HG03520 (cell line): ENCODE data around the gene SLC16A12.

Source experiments
- ATAC-seq: cut with Tn5 transposase; IDR thresholded peaks from one replicate; pipeline ENCODE4 v1.9.1; 2021; ENCODE audit warnings: mild to moderate bottlenecking, moderate library complexity; ENCODE audit not compliant: unreplicated experiment

SLC16A12 gene, protein sequence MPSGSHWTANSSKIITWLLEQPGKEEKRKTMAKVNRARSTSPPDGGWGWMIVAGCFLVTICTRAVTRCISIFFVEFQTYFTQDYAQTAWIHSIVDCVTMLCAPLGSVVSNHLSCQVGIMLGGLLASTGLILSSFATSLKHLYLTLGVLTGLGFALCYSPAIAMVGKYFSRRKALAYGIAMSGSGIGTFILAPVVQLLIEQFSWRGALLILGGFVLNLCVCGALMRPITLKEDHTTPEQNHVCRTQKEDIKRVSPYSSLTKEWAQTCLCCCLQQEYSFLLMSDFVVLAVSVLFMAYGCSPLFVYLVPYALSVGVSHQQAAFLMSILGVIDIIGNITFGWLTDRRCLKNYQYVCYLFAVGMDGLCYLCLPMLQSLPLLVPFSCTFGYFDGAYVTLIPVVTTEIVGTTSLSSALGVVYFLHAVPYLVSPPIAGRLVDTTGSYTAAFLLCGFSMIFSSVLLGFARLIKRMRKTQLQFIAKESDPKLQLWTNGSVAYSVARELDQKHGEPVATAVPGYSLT

DNA sequence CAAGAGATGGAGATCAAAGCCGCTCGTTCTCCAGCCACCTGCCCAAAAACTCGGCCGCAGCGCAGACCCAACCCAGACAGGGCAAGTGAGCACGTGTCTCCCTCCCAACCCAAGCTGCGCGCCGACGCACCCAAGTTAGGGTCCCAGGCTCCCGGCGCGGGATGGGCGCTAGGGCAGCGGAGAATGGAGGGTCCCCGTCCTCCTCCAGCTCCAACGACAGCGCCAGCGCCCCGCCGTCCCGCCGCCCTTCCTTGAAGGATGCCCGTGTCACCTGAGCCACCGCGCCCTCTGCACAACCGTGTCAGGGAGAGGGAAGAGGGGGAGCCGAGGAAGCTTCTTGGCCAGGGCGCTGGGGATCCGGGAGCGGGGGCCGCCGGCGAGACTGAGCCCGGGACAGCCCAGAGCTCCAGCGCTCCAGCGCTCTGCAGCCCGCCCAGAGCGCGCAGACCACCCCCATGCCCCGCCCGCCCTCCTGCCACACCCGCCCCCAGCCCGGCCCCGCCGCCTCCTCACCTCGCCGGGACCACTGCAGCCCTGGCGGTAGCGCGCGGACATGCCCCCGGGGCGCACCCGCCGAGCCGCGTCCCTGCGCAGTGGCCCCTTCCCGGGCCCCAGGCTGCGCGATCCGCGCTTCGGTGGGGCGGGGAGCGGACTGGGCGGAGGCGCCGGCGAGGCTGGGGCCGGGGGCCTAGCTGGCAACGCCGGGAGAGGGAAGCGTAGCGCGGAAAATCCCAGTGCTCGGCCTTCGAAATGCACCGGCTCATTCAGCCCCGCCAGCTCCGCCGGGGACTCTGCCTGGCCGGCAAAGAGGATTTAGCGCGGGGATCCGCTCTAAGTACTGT is at the start of gene SLC16A12:
Gene SLC16A12, minus strand, starts transcription at position 424 of the 842 bp plus-strand sequence. CDS start 73,016 bp downstream, outside the sequence.
- ATAC-seq = no peak

DNA sequence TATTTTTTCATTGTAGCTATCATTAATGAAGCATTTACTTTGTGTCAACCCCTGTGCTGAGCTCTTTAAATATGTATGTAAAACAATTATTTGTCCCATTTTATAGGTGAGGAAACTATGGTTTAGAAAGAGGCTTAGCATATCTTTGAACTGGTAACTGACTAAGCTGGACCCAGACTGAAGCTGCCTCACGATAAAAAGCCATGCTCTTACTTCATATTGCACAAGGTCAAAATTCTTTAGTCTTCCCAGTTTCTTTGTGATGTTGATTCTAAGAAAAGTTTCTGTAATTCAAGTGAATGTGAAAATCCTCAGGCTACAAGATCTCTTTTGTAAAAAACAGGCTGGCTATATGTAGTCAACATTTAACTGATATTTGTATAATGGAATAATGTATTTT is 46.6 kb upstream of the SLC16A12 start:
- ATAC-seq = no peak

DNA sequence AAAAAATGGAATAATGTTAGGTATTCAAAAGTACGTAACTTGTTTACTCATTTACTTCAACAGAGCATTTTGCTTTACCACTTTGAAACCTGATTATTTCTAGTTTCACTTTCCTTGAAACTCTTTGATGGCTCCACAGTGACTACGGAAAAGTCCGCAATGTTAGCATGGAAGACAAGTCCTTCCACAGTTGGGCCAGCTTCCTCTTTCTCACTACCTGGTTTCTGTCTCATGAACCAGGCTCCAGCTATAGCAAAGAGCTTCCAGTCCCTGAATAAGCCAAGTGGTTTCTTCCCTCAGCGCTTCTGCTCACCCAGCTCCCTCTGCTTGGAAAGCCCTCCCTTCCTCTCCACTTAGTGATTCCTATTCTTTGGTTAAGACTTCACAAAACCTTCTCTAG is 44.8 kb upstream of the SLC16A12 start:
- ATAC-seq = no peak

DNA sequence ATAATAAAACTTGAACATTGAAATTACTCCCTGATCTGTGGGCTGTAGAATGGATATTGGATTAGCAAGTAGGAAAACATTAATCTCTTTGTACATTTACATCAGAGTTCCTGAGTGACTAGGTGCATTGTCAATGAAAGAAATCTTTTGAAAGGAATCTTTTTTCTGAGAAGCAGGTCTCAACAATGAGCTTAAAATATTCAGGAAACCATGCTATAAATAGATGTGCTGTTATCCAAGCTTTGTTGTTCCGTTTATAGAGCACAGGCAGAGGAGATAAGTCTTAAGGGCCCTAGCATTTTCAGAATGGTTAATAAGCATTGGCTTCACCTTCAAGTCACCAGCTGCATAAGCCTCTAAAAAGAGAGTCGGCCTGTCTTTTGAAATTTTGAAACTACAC is 41.3 kb upstream of the SLC16A12 start:
- ATAC-seq = no peak

DNA sequence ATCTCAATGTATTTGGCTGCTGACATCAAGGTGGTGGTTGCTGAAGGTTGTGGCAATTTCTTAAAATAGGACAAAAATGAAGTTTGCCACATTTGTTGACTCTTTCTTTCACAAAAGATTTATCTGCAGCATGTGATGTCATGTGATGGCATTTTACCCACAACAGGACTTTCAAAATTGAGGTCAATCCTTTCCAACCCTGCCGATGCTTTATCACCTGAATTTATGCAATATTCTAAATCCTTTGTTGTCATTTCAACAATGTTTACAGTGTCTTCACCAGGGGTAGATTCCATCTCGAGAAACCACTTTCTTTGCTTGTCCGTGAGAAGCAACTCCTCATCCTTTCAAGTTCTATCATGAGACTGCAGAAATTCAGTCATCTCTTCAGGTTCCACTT is 40.6 kb upstream of the SLC16A12 start:
- ATAC-seq = no peak

DNA sequence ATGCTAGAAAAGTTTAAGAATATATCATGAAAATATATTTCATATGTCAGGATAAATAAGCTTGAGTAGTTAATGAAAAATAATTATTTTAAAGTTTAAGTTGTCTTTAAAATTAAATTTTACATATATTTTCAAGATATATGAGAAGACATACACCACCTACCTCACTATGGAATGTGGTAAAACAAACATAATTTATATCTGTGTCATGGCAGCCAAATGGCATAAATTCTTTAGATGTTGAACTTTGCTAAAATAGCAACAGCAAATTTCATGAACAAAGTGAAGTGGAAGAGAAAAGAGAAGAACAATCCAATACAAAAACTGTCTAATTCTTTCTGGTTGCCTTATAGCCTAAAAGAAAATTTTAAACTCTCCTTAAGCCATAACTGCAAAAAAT is 39.6 kb upstream of the SLC16A12 start:
- no peak for ATAC-seq

DNA sequence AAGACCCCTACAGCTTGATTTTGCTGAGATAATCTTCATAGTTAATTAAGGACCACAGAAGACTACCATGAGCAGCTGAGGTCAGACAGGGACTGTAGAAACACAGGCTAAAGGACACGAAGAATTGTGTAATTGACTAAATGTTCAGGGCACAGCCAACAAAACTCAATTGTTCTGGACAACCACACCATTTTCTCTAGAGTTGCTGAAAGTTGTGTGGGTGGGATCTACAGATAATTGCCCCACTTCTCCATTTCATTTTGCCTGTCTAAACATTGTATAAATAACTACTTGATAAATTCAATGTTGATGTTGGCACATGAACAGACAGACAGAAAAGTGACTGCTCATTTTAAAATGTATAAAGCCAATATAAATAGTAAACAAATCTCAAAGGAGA is 39.0 kb upstream of the SLC16A12 start:
- no peak for ATAC-seq

DNA sequence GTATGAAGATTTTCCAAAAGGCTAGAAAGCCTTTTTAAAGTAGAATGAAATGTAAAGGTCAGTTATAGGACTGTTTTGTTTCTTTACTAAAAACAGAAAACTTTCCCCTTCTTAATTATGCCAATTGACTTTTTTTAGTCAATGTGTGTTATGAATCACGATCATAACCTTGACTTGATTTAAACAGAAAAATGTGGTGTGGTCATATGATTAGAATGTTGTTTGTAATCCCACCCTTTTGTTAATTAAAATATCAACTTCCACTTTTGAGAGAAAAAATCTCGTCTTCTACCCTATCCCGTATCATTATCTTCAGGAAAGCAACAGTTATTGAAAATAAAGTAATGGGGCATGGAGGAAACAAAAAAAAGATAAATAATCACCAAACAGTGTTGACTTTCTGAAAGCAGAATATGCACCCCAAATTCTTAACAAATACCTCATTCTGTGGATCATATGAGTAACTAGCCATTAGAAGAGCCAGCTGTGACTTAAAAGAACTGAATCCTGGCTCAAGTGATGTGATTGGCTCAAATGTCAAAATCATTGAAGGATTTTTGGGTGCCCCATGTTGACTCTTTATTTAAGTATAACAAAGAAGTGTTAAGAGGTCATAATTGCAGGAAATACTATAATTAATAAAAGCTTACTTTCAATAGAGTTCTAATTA is 32.3 kb upstream of the SLC16A12 start:
- ATAC-seq = no peak

DNA sequence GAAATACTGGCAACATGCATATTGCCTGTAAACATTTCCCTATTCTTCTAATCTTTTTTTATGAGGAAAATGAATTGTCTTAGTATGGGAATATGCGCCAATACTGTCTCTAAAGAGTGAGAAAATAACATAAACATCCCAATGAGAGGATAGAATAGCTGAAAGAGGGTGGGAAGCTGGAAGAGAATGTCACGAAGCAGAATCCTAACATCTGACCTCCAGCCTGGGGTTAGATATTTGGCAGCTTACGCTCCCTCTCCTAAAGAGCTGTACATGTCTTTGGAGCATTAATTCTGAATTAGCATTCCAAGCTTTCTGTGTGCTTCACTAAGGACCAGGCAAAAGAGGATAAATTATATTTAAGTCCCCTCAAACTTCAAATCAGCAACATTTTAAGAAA is 31.6 kb upstream of the SLC16A12 start:
- ATAC-seq = no peak

DNA sequence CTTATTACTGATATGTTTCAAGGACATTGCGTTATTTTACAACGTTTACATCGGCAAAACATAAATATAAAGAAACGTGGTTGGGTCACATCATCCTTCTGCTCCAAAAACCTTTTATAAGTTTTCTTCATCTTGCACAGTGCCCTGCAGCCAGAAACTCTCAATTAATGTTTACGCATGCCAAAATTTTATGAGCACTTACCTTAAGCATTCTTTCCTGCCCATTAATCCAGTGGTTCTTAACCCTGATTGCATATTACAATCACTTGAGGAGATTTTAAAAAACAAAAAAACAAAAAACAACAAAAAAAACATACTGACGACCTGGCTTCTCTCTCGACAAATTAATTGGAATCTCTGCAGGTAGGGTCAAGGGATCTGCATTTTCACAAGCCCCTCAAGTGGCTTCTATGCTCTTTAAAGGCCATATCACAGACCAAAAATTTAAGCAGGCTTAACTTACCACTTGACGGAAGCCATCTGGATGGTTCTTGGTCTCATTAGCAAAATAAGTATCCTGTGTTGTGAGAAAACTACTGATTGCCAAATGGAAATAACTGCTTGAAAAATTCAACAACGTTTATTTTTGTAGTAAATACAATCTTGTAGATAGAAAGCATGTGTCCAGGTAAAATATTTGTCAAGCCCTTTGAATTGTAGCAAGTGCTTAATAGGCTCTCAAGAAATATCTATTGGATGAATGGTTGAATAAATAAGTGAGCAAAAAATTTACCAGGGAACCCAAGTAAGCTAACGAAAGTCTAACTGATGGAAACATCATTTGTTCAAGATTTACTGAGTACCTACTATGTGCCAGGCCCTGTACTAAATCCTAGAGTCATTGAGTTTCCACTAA is 30.9 kb upstream of the SLC16A12 start:
- ATAC-seq = no peak

DNA sequence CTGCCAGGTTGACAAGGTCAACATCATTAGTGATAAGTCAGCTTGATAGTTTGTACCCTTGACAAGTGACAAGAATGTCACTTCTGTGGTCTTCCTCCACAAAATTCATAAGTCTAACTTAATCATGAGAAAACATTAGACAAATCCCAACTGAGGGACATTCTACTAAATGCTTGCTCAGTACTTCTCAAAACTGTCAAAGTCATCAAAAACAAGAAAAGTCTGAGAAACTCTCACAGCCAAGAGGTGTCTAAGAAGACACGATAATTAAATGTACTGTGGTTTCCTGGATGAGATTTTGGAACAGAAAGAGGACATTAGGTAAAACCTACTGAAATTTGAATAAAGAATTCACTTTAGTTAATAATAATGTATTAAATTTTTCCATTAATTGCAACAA is 29.8 kb upstream of the SLC16A12 start:
- ATAC-seq = no peak

DNA sequence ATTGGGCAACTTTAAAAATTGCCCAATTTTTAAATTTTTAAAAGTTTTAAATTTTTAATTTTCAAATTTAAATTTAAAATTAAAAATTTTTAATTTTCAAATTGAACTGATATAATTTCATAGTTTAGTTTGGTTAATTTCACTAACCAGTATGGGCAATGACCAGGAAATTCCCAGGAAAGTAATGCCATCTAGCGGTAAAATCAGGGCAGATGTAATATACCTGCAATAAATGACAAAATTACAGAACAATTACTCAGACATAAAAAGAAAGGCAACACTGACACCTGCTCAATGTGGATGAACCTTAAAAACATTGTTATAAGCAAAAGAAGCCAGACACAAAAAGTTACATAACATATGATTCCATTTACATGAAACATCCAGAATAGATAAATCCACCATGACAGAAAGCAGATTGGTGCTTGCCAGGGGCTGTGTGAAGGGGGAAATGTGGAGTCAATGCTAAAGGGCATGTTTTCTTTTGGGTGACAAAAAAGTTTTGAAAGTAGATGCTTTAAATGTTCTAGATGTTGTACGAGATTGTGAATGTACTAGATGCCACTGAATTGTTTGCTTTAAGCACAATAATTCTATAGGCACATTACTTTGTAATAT is 28.6 kb upstream of the SLC16A12 start:
- no peak for ATAC-seq

DNA sequence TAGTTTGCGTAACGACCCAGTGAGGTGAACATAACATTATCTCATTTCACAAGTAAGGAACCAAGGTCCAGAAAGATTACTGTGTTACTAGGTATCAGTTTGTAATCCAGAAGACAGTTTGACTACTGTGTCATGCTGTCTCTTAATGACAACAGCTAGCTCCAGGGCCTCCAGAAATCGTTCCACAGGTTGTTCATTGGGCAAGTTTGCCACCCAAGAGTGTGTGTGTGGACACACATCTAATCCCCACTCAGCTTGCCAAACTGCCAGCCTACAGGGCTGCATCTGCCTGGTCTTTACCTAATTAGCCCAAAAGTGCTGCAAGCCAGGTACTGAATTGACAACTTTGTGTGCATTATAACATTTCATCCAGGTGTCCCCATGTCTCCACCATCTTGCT is 27.9 kb upstream of the SLC16A12 start:
- ATAC-seq = no peak

DNA sequence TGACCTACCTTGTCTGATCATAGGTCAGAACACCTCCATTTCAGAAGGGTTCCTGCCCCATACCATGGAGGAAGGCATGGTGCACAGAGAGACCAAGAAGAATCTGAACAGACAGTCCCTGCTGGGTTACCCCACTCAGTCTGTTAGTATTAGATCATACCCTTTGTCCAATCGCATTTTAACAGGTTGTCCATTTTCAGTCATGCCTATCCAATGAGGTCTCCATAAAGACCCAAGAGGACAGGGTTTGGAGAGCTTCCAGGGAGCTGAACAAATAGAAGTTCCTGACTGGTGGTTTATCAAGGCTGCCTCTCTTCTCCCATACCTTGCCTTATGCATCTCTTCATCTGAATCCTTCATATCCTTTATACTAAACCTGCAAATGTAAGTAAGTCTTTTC is 21.2 kb upstream of the SLC16A12 start:
- ATAC-seq = no peak

DNA sequence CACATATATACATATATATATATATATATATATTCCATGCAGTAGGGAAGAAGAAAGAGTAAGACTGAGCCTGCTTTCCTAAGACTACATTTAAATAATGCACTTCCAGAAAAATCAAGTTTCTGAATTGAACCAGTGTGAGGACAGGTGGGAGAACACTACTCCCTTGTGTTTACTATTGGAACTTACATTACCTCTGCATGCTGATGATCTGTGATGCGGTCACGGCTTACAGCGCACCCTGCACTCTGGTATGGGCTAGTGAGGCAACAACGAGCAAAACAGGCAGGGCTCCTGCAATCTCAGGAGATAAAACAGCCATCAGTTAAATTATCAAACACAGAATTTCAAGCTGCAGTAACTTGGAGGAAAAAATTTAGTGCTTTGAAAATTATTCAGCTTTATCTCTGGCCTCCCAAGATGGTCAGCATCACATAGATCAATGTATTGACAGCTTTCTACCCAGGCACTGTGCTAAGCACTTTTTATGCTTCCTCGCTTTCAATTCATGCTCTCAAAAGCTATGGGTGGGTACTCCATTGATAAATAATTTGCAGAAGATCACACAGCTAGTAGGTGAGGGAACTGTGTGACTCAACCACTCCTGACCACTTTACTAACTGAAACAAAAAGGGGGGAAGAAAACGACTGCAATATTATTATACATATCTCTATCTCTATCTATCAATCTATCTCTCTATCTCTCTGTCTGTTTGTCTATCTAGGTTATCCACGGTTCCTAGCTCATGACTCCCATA is 20.5 kb upstream of the SLC16A12 start:
- ATAC-seq = no peak

DNA sequence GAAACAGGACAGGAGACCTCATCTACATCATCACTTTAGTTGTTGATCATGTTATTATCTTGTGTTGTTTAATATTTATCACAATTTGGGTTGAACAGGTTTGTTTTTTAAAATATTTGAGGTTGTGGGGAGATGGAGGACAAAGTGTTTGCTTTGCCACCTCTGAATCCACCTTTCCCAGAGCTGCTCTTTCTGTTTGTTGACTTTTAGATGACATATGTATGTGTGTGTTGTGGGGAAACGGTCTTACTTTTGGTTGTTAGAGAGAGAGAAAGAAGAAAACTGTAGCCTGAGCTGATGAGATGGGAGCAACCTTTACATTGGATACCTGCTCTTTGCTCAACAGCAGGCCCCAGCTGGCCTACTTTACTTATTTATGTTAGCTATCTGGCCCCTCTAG is 19.0 kb upstream of the SLC16A12 start:
- no peak for ATAC-seq

DNA sequence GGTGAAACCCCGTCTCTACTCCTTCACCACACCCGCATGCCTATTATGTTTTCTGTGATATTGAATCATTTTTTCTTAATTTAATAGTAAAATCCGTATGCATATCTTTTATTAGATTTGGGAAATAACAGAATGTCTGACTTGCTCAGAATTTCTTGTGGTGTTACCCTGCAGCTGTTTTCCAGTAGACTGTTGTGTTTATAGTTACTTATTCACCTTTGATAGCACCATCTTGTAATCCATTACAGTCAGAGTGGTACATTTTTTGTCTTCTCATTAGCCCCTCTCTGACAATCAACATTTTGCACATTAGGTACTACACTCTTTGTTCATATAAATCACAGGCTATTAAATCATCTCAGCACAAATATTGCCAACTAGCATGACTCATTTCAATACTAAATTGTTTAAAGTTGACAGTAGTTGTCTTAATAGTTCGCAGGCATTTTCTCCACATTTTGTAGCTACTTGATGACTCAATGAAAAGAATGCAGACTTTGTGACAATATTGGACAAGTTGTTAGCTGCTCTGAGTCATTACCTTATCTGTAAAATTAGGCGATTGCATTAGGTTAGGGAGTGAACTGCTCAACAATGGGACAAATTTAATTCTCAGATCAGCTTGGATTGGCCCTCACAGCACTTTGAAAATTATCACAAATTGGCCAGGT is 17.8 kb upstream of the SLC16A12 start:
- ATAC-seq = no peak

DNA sequence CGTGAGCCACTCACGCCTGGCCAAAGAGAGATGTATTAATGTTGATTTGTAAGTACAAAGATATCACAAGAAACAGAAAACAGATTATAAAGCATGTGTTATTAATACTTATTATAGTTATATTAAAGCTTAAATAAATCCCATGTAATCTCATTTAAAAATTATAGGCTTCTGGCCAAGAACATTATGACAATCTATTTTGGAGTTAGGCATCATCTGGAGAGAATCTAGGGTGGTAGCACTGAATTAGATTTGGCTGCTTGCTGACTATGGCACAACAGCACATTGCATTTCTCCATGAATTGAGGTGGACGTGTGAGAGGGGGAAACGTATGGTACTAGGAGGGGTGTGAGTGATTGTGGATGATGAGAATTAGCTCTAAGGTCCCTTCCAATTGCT is 16.8 kb upstream of the SLC16A12 start:
- ATAC-seq = no peak

DNA sequence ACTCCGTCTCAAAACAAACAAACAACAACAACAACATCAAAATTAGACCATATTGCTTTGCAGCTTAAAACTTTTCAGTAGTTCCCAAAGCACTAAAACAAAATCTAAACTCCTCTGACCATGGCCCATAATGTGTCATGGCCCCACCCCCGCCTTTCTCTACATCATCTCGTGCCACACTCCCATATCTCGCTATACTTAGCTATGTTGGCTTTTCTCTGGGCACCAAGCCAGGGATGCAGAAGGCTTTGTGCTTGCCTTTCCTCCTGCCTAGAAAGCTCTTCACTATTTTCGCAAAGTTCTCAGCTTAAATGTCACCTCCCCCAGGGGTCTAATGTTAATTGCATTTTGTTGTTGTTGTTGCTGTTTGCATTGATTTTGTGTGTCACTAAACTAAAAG is 15.1 kb upstream of the SLC16A12 start:
- ATAC-seq = no peak
